ENCODE data around the gene MTUS2.

The MTUS2 gene

GRCh38 chr13:29546662-29547061, 726.5 kb downstream of the MTUS2 start:
- TF ChIP-seq, protein P1, sequence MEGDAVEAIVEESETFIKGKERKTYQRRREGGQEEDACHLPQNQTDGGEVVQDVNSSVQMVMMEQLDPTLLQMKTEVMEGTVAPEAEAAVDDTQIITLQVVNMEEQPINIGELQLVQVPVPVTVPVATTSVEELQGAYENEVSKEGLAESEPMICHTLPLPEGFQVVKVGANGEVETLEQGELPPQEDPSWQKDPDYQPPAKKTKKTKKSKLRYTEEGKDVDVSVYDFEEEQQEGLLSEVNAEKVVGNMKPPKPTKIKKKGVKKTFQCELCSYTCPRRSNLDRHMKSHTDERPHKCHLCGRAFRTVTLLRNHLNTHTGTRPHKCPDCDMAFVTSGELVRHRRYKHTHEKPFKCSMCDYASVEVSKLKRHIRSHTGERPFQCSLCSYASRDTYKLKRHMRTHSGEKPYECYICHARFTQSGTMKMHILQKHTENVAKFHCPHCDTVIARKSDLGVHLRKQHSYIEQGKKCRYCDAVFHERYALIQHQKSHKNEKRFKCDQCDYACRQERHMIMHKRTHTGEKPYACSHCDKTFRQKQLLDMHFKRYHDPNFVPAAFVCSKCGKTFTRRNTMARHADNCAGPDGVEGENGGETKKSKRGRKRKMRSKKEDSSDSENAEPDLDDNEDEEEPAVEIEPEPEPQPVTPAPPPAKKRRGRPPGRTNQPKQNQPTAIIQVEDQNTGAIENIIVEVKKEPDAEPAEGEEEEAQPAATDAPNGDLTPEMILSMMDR (IDR thresholded peaks at IDR 0.05; ENCODE audit: low read depth, low read length) = no peak
- DNase-seq (ENCODE audit: extremely low read depth, low read depth) = no peak

DNA sequence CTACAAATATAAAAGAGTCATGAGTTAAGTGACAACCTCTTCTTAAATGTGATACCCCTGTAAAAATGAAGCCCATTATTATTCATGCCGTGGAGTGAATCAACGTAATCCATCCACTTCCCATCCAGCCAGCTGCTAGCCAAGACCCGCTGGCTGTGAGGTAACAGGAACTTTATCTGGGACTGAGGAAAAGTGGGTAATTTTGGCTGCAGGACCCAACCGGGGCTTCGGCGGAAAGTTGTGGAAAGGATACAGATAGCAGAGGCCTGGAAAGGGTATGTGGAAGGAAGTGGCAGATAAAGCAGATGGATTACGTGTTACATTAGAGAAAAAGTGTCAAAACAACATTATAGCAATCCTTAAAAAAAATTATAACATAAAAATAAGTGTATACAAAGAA, 727.0 kb downstream of the MTUS2 start:
- no peak for DNase-seq (ENCODE audit: extremely low read depth, low read depth)

DNA sequence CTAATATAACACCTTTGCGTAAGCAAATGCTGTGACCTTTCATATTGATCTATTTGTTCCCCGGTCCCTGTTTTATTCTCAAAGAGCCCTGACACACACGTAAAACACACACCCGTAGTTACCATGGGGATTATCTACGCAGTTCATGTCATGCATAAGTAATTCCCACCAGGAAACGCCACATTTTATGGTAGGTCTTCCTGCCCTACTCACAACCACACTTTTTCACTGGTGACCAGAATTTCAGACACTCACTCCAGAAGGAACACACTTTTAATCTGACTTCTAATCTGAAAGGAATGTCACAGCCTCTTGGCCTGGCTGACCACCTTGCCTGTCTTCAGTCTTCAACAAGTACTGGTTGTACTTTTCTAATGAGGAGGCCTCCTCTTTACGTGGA, 728.6 kb downstream of the MTUS2 start:
- TF ChIP-seq, protein P1 (IDR thresholded peaks at IDR 0.05; ENCODE audit: low read depth, low read length) = no peak
- no peak for DNase-seq (ENCODE audit: extremely low read depth, low read depth)

More for the DNA sequence above, 727.0 kb downstream of the MTUS2 start:
- TF ChIP-seq, protein P1 (IDR thresholded peaks at IDR 0.05; ENCODE audit: low read depth, low read length) = no peak

GRCh38 chr13:29550430-29550988, 730.4 kb downstream of the MTUS2 start:
- no peak for DNase-seq (ENCODE audit: extremely low read depth, low read depth)
- TF ChIP-seq, protein P1 (IDR thresholded peaks at IDR 0.05; ENCODE audit: low read depth, low read length) = no peak

DNA sequence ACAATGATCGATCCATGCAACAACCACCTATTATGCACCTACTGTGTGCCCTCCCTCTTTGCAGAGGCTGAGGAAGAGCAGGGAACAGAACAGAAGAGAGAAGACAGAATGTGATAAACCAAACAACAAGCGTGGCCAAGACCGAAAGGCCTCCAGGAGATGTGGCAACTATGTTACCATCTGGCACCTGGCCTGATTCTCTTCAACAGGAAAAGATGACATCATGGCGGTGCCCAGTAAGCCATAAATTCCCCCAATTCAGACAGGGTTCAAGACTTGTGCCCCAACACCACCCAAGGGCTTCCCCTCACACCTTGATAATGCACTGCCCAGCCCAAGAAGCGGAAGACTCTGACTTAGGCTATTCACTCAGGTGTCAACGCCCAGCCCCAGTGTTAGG, 731.1 kb downstream of the MTUS2 start:
- TF ChIP-seq, protein P1 (IDR thresholded peaks at IDR 0.05; ENCODE audit: low read depth, low read length) = no peak
- no peak for DNase-seq (ENCODE audit: extremely low read depth, low read depth)

Data from AG09319 (cell line).